ENCODE measurements around the gene TEKT2.

Gene TEKT2

GRCh38 chr1:36136535-36136934, 52.6 kb downstream of the TEKT2 start:
- TF ChIP-seq ZFX (IDR thresholded peaks at IDR 0.05) (no peak), CTCF (conservative IDR thresholded peaks at IDR 0.05) (no peak)

GRCh38 chr1:36137226-36137625, 53.3 kb downstream of the TEKT2 start:
- no peak for TF ChIP-seq ZFX (IDR thresholded peaks at IDR 0.05)
- TF ChIP-seq CTCF (conservative IDR thresholded peaks at IDR 0.05) = no peak
- no peak overlapping the region for H3K27ac ChIP-seq

More at GRCh38 chr1:36136535-36136934, 52.6 kb downstream of the TEKT2 start:
- H3K27ac ChIP-seq = no peak overlapping the region

GRCh38 chr1:36137776-36138175, 53.9 kb downstream of the TEKT2 start:
- TF ChIP-seq ZFX (IDR thresholded peaks at IDR 0.05) = no peak
- no peak for TF ChIP-seq CTCF (conservative IDR thresholded peaks at IDR 0.05)
- no peak overlapping the region for H3K27ac ChIP-seq

Measured in C4-2B (cell line).